Neutrophil (primary cell): ENCODE data around the gene A3GALT2.

ENCODE experiments used
- H3K27ac ChIP-seq: fragments of 200-600 bp; sonication (generic); 2 replicates; pipeline ENCODE4 v1.5.1; 2016; ENCODE audit warnings: mild to moderate bottlenecking, moderate library complexity
- H3K27me3 ChIP-seq: fragments of 200-600 bp; sonication (generic); 2 replicates; pipeline ENCODE4 v1.6.0; 2016; ENCODE audit warnings: mild to moderate bottlenecking
- H3K36me3 ChIP-seq: fragments of 200-600 bp; sonication (generic); 2 replicates; pipeline ENCODE4 v1.5.1; 2017
- H3K4me1 ChIP-seq, 2 experiments: fragments of 200-600 bp in 1 of 2; sonication (generic) in 1 of 2; 1 replicate in 1 of 2; 2 replicates in 1 of 2; pipeline versions ENCODE4 v1.5.1 to v1.6.1; 2013 to 2016; ENCODE audit warnings: low read depth in 1 of 2, low read length in 1 of 2, mild to moderate bottlenecking in 1 of 2, moderate library complexity in 1 of 2; ENCODE audit not compliant: control insufficient read depth in 1 of 2, insufficient read depth in 1 of 2
- H3K4me3 ChIP-seq, 2 experiments: fragments of 200-600 bp in 1 of 2; sonication (generic) in 1 of 2; 1 replicate in 1 of 2; 2 replicates in 1 of 2; pipeline ENCODE4 v1.5.1; 2013 to 2016; ENCODE audit warnings: low read depth in 1 of 2, low read length in 1 of 2, mild to moderate bottlenecking in 1 of 2, moderate library complexity in 1 of 2
- H3K9me3 ChIP-seq: fragments of 200-600 bp; sonication (generic); 2 replicates; pipeline ENCODE4 v1.5.1; 2016
- CTCF ChIP-seq: fragments of 200-600 bp; sonication (generic); IDR thresholded peaks from 2 replicates; pipeline ENCODE4 v1.5.1; 2016; ENCODE audit warnings: antibody characterized with exemption

A3GALT2 gene

GRCh38 chr1:33272930-33273329 lies 48.0 kb downstream of the A3GALT2 start:
- TF ChIP-seq CTCF = no peak
- no peaks in the 10 kb centered on the region for H3K27me3 ChIP-seq
- H3K36me3 ChIP-seq = peaks cover 51% of the 10 kb centered on the region
- H3K27ac ChIP-seq = no peak overlapping the region
- no peaks in the 10 kb centered on the region for H3K4me1 ChIP-seq
- no peaks in the 10 kb centered on the region for H3K9me3 ChIP-seq
- no peak overlapping the region for H3K4me3 ChIP-seq

- Histone ChIP-seq H3K27me3 (no peaks in the 10 kb centered on the region), H3K9me3 (no peaks in the 10 kb centered on the region), H3K4me3 (no peak overlapping the region), H3K36me3 (peaks cover 48% of the 10 kb centered on the region), H3K27ac (no peak overlapping the region), H3K4me1 (no peaks in the 10 kb centered on the region)
- no peak for TF ChIP-seq CTCF
Observed at GRCh38 chr1:33272509-33272908, 48.4 kb downstream of the A3GALT2 start.

GRCh38 chr1:33271666-33272505 lies 49.0 kb downstream of the A3GALT2 start:
- no peak overlapping the region for H3K27ac ChIP-seq
- H3K4me1 ChIP-seq = no peaks in the 10 kb centered on the region
- no peak overlapping the region for H3K4me3 ChIP-seq
- no peaks in the 10 kb centered on the region for H3K27me3 ChIP-seq
- peaks cover 42% of the 10 kb centered on the region for H3K36me3 ChIP-seq
- no peak for TF ChIP-seq CTCF
- H3K9me3 ChIP-seq = no peaks in the 10 kb centered on the region

DNA sequence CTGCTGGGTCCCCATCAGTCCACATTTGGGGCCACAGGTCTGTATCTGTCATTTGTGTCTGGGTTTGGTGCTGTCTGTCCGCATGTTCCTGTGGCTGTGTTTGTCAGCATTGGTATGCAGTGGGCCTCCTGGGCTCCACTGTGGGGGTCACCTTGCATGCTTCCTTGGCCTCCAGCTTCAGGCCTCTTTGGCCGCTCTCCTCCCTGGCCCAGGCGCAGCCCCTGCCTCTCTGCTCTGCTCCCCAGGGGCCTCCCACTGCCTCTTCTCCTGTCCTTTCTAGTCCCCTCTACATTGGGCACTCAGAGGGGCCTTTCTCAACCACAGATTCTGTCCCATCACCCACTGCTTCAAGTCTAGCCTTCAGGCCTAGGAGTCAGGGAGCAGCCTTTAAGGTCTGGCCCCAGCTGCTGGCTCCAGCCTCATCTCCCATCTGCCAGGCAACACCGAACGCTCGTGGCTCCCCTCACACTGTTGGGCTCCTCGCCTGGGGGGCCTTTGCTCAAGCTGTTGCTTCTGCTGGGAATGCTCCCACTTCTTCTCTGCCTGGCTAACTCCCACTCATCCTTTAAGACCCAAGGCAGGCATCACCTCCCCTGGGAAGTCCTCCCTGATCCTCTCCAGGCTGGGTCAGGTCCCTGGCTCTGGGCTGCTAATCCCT lies 50.0 kb downstream of the A3GALT2 start:
- H3K4me3 ChIP-seq = no peak overlapping the region
- H3K4me1 ChIP-seq = no peaks in the 10 kb centered on the region
- no peaks in the 10 kb centered on the region for H3K27me3 ChIP-seq
- peaks cover 36% of the 10 kb centered on the region for H3K36me3 ChIP-seq
- no peak overlapping the region for H3K27ac ChIP-seq
- no peak for TF ChIP-seq CTCF
- no peaks in the 10 kb centered on the region for H3K9me3 ChIP-seq

GRCh38 chr1:33270379-33270778 lies 50.5 kb downstream of the A3GALT2 start:
- Histone ChIP-seq H3K4me3 (no peak overlapping the region), H3K9me3 (no peaks in the 10 kb centered on the region), H3K27me3 (no peaks in the 10 kb centered on the region), H3K4me1 (no peaks in the 10 kb centered on the region), H3K27ac (no peak overlapping the region), H3K36me3 (peaks cover 32% of the 10 kb centered on the region)
- no peak for TF ChIP-seq CTCF
